ENCODE measurements around the gene XKRX.

XKRX gene

DNA sequence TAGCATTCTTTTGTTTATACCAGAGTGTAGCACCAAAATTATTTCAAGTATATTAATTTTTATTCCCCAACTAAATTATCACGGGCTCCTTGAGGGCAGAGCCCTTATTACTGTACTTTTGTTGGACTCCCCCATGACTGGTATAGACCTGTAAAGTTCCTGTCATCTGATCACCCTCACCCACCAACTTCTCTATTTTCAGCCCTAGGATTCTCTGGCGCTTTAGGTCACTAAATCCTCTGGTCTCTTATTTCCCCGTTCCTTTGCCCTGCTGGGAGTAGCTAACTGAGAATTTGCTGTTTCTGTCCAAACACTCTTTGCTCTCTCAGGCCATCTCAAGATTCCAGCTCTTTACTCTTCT is 3.2 kb upstream of the XKRX start:
- no peak for TF ChIP-seq CTCF (IDR thresholded peaks at IDR 0.05; ENCODE audit: low read depth, low read length, missing control alignments)
- no peak overlapping the region for H3K4me3 ChIP-seq (replicated peaks; ENCODE audit: low read depth, low read length)
- no peak for DNase-seq (ENCODE audit: extremely low read depth, low read depth)

DNA sequence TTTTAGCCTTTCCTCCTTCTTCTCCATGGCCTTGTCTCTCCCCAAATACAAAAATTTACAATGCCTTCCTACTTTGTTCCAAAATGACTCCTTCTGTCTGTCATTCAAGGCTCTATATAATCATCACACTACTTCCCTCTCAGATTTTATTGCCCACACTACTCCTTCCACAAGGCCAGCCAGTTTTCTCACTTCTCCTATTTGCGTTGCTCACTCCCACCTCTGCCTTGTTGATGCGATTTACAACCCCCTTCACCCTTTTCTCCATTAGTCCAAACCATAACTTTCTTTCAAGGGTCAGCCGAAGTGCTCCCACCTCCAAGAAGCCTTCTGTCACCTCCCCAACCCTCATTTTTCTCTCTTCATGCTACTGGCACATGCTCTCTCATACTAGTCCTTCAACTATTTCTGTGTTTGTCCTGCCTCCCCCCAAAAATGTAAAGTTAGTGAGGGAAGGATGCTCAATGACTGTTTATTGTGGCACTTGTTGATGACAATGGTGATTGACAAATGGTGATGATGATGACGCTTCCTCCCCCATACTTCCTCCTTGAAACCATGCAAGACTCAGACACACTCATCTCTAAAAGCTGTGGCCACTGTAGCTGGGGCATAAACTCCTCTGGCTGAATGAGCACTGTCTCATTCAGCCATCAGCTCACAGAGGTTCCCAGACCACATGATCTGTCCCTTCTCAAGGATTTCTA is 2.7 kb upstream of the XKRX start:
- no peak for TF ChIP-seq CTCF (IDR thresholded peaks at IDR 0.05; ENCODE audit: low read depth, low read length, missing control alignments)
- DNase-seq (ENCODE audit: extremely low read depth, low read depth): no peak
- no peak overlapping the region for H3K4me3 ChIP-seq (replicated peaks; ENCODE audit: low read depth, low read length)

DNA sequence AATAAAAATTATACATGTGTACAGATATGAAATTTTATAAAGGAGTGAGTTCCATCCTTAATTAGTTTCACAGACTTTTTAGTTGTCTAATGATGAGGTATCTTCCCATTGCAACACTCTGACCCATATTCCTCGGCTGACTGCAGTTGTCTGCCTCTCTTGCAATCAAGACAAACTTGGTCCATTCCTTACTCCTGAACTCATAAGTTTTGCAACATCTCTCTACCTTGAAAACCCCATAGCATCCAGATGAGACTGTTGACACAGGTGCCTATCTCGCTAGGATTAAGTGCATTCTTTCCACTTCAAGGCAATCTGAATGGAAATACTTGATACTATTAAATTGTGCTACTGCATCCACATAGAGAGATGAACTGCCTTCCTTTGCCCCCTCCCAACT is 2.3 kb downstream of the XKRX start:
- DNase-seq (ENCODE audit: extremely low read depth, low read depth): no peak
- no peak overlapping the region for H3K4me3 ChIP-seq (replicated peaks; ENCODE audit: low read depth, low read length)
- TF ChIP-seq CTCF (IDR thresholded peaks at IDR 0.05; ENCODE audit: low read depth, low read length, missing control alignments): no peak

DNA sequence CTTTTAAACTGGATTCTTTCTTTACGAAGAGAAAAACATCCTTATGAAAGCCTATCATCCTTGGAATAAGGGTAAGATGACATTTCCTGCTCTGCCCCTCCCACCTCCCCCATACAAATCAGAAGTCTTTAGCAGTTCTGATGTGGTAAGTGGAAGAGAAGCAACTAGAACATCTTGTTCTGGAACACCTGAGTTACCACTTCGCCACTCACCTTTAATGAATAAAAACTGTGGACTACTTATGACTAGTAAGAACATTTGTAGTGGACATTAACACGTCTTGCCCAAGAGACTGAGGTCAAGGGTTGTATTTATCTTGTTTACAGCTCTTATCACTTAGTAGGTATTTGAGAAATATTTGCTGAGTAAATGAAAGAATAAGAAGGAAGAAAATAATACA is 4.3 kb downstream of the XKRX start:
- H3K4me3 ChIP-seq (replicated peaks; ENCODE audit: low read depth, low read length): no peak overlapping the region
- no peak for TF ChIP-seq CTCF (IDR thresholded peaks at IDR 0.05; ENCODE audit: low read depth, low read length, missing control alignments)
- no peak for DNase-seq (ENCODE audit: extremely low read depth, low read depth)

GRCh38 chrX:100915562-100915961 is 13.2 kb downstream of the XKRX start:
- DNase-seq (ENCODE audit: extremely low read depth, low read depth): no peak

DNA sequence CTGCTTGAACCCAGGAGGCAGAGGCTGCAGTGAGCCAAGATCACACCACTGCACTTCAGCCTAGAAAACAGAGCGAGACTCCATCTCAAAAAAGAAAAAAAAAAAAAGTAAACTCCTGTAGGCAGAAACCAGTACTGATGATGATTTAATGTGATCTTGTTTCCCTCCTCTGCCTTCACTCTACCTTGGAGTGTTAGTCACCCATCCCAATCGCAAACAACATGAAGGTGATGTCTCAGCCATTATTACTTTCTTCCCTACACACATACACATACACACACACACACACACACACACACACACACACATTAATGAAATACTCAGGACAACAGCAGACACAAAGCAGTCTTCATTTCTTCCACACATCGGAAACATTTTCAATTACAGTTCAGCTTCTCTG is 15.6 kb downstream of the XKRX start:
- TF ChIP-seq CTCF (IDR thresholded peaks at IDR 0.05; ENCODE audit: low read depth, low read length, missing control alignments): no peak
- DNase-seq (ENCODE audit: extremely low read depth, low read depth): no peak
- no peak overlapping the region for H3K4me3 ChIP-seq (replicated peaks; ENCODE audit: low read depth, low read length)

More at GRCh38 chrX:100915562-100915961, 13.2 kb downstream of the XKRX start:
- no peak overlapping the region for H3K4me3 ChIP-seq (replicated peaks; ENCODE audit: low read depth, low read length)
- no peak for TF ChIP-seq CTCF (IDR thresholded peaks at IDR 0.05; ENCODE audit: low read depth, low read length, missing control alignments)

DNA sequence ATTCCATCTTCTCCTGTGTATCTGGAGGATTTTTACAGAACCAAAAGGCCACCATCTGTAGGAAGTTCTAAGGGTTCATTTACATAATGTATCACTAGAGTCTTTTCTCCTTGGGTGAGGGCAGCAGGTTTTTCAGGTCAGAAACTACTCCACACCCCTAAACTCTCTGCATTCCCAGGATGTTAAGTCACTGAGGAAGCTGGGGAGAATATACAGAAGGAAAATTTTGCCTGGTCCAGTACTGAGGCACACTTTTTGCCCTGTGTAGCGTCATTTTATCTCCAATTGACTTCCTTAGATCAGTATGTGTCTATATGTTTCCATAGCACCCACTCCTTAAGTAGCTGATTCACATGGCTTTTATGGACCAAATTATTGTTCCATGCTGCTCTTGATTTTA is 17.0 kb downstream of the XKRX start:
- H3K4me3 ChIP-seq (replicated peaks; ENCODE audit: low read depth, low read length): no peak overlapping the region
- TF ChIP-seq CTCF (IDR thresholded peaks at IDR 0.05; ENCODE audit: low read depth, low read length, missing control alignments): no peak
- DNase-seq (ENCODE audit: extremely low read depth, low read depth): no peak
